ENCODE data around the gene RABGAP1L. TPM values are rescaled to one million over a fixed set of nuclear protein-coding genes. Genes with fewer than 3 reads are reported as not detected.
"Not testable (repeated sequence)": the region's sequence is repeated elsewhere in the genome, so short reads cannot be mapped to it uniquely, and the experiment has no call there.

The RABGAP1L gene
- total RNA-seq, 2 experiments from 2014 or later: 20.2 to 22.6 TPM

GRCh38 chr1:174142836-174143235 is 16.5 kb upstream of the RABGAP1L start:
- no peaks in the 10 kb centered on the region for H3K36me3 Mint-ChIP-seq
- H3K27ac Mint-ChIP-seq: no peak overlapping the region
- peaks cover 7% of the 10 kb centered on the region for H3K9me3 Mint-ChIP-seq
- no peaks in the 10 kb centered on the region for H3K27me3 Mint-ChIP-seq
- H3K4me3 Mint-ChIP-seq: no peak overlapping the region
- no peak for DNase-seq
- no peaks in the 10 kb centered on the region for H3K4me1 Mint-ChIP-seq

GRCh38 chr1:174143727-174144396 is 15.5 kb upstream of the RABGAP1L start:
- not testable (repeated sequence) for H3K4me1 Mint-ChIP-seq, H3K4me3 Mint-ChIP-seq, H3K27me3 Mint-ChIP-seq, H3K36me3 Mint-ChIP-seq, H3K9me3 Mint-ChIP-seq, H3K27ac Mint-ChIP-seq, DNase-seq

GRCh38 chr1:174144397-174144783 is 14.9 kb upstream of the RABGAP1L start:
- H3K4me1 Mint-ChIP-seq, H3K27me3 Mint-ChIP-seq, DNase-seq, H3K27ac Mint-ChIP-seq, H3K9me3 Mint-ChIP-seq, H3K36me3 Mint-ChIP-seq, H3K4me3 Mint-ChIP-seq: not testable (repeated sequence)

GRCh38 chr1:174149216-174149615 is 10.1 kb upstream of the RABGAP1L start:
- Mint-ChIP-seq H3K4me1 (peaks cover 12% of the 10 kb centered on the region), H3K9me3 (peaks cover 10% of the 10 kb centered on the region), H3K27me3 (no peaks in the 10 kb centered on the region), H3K27ac (no peak overlapping the region), H3K36me3 (peaks cover 6% of the 10 kb centered on the region), H3K4me3 (no peak overlapping the region)
- DNase-seq: no peak

GRCh38 chr1:174150499-174150898 is 8.8 kb upstream of the RABGAP1L start:
- no peak for DNase-seq
- Mint-ChIP-seq H3K4me3 (no peak overlapping the region), H3K9me3 (peaks cover 10% of the 10 kb centered on the region), H3K4me1 (peaks cover 13% of the 10 kb centered on the region), H3K27ac (no peak overlapping the region), H3K36me3 (peaks cover 6% of the 10 kb centered on the region), H3K27me3 (no peaks in the 10 kb centered on the region)

GRCh38 chr1:174152427-174152826 is 6.9 kb upstream of the RABGAP1L start:
- Mint-ChIP-seq H3K36me3 (peaks cover 6% of the 10 kb centered on the region), H3K27ac (no peak overlapping the region), H3K4me3 (no peak overlapping the region), H3K9me3 (peaks cover 4% of the 10 kb centered on the region), H3K4me1 (peaks cover 30% of the 10 kb centered on the region), H3K27me3 (no peaks in the 10 kb centered on the region)
- no peak for DNase-seq

GRCh38 chr1:174153085-174153824 is 6.1 kb upstream of the RABGAP1L start:
- H3K27me3 Mint-ChIP-seq: no peaks in the 10 kb centered on the region
- no peak for DNase-seq

GRCh38 chr1:174153825-174154107 is 5.6 kb upstream of the RABGAP1L start:
- H3K27me3 Mint-ChIP-seq: no peaks in the 10 kb centered on the region
- no peak for DNase-seq
- H3K4me3 Mint-ChIP-seq: no peak overlapping the region
- peaks cover 1% of the 10 kb centered on the region for H3K9me3 Mint-ChIP-seq
- H3K27ac Mint-ChIP-seq: no peak overlapping the region
- H3K4me1 Mint-ChIP-seq: peaks cover 42% of the 10 kb centered on the region
- peaks cover 2% of the 10 kb centered on the region for H3K36me3 Mint-ChIP-seq

More at GRCh38 chr1:174153085-174153824, 6.1 kb upstream of the RABGAP1L start:
- Mint-ChIP-seq H3K4me1 (peaks cover 37% of the 10 kb centered on the region), H3K36me3 (peaks cover 3% of the 10 kb centered on the region), H3K4me3 (no peak overlapping the region), H3K9me3 (peaks cover 2% of the 10 kb centered on the region), H3K27ac (no peak overlapping the region)

- H3K4me1 Mint-ChIP-seq: peaks cover 56% of the 10 kb centered on the region
These were observed 2.9 kb upstream of the RABGAP1L start for GRCh38 chr1:174156437-174156836.

GRCh38 chr1:174157157-174157806 is 2.0 kb upstream of the RABGAP1L start:
- no peaks in the 10 kb centered on the region for H3K9me3 Mint-ChIP-seq
- peak; percentile 57 for DNase-seq

More at GRCh38 chr1:174156437-174156836, 2.9 kb upstream of the RABGAP1L start:
- Mint-ChIP-seq H3K36me3 (no peaks in the 10 kb centered on the region), H3K4me3 (no peak overlapping the region), H3K9me3 (no peaks in the 10 kb centered on the region), H3K27ac (peak overlapping the region; percentile 67), H3K27me3 (no peaks in the 10 kb centered on the region)
- no peak for DNase-seq

GRCh38 chr1:174158767-174159251 is 511 bp upstream of the RABGAP1L start:
- no peaks in the 10 kb centered on the region for H3K27me3 Mint-ChIP-seq
- H3K27ac Mint-ChIP-seq: peak overlapping the region; percentile 90
- no peak for DNase-seq
- H3K4me3 Mint-ChIP-seq: peak overlapping the region; percentile 99
- H3K36me3 Mint-ChIP-seq: peaks cover 2% of the 10 kb centered on the region
- H3K4me1 Mint-ChIP-seq: peaks cover 60% of the 10 kb centered on the region
- H3K9me3 Mint-ChIP-seq: no peaks in the 10 kb centered on the region

More at GRCh38 chr1:174157157-174157806, 2.0 kb upstream of the RABGAP1L start:
- Mint-ChIP-seq H3K36me3 (peaks cover 2% of the 10 kb centered on the region), H3K27me3 (no peaks in the 10 kb centered on the region), H3K4me1 (peaks cover 62% of the 10 kb centered on the region), H3K27ac (peak overlapping the region; percentile 91), H3K4me3 (peak overlapping the region; percentile 38)

GRCh38 chr1:174160109-174160473 is 771 bp downstream of the RABGAP1L start:
- Mint-ChIP-seq H3K27me3 (no peaks in the 10 kb centered on the region), H3K9me3 (no peaks in the 10 kb centered on the region), H3K4me1 (peaks cover 60% of the 10 kb centered on the region), H3K4me3 (peak overlapping the region; percentile 99), H3K36me3 (peaks cover 6% of the 10 kb centered on the region), H3K27ac (peak overlapping the region; percentile 92)
- peak; percentile 38 for DNase-seq

GRCh38 chr1:174160603-174161002 is 1.3 kb downstream of the RABGAP1L start:
- Mint-ChIP-seq H3K9me3 (no peaks in the 10 kb centered on the region), H3K4me3 (peak overlapping the region; percentile 99), H3K27ac (peak overlapping the region; percentile 92), H3K4me1 (peaks cover 61% of the 10 kb centered on the region), H3K27me3 (no peaks in the 10 kb centered on the region), H3K36me3 (peaks cover 9% of the 10 kb centered on the region)
- no peak for DNase-seq

- peaks cover 16% of the 10 kb centered on the region for H3K36me3 Mint-ChIP-seq
- peaks cover 62% of the 10 kb centered on the region for H3K4me1 Mint-ChIP-seq
- no peak overlapping the region for H3K27ac Mint-ChIP-seq
- no peak for DNase-seq
- no peak overlapping the region for H3K4me3 Mint-ChIP-seq
- no peaks in the 10 kb centered on the region for H3K27me3 Mint-ChIP-seq
- H3K9me3 Mint-ChIP-seq: no peaks in the 10 kb centered on the region
These were observed 2.5 kb downstream of the RABGAP1L start for GRCh38 chr1:174161813-174162212.

GRCh38 chr1:174164826-174165225 is 5.5 kb downstream of the RABGAP1L start:
- no peak overlapping the region for H3K27ac Mint-ChIP-seq
- no peak for DNase-seq
- no peaks in the 10 kb centered on the region for H3K9me3 Mint-ChIP-seq
- H3K4me3 Mint-ChIP-seq: no peak overlapping the region
- H3K27me3 Mint-ChIP-seq: no peaks in the 10 kb centered on the region
- peaks cover 17% of the 10 kb centered on the region for H3K36me3 Mint-ChIP-seq
- H3K4me1 Mint-ChIP-seq: peaks cover 57% of the 10 kb centered on the region

Measured in activated naive CD8-positive, alpha-beta T cell treated with anti-CD3 and anti-CD28 coated beads for 36 hours (primary cell).